GM12873 (cell line): ENCODE measurements around the gene INHA.

ENCODE experiments used
- CTCF ChIP-seq: IDR thresholded peaks from 2 replicates; pipeline ENCODE4 v1.5.1; 2012; ENCODE audit warnings: low read depth, mild to moderate bottlenecking, moderate library complexity, low read length, control low read depth; ENCODE audit not compliant: insufficient read depth; ENCODE audit errors: missing control alignments

The INHA gene

GRCh38 chr2:219538504-219538951, 33.6 kb upstream of the INHA start:
- no peak for TF ChIP-seq CTCF

GRCh38 chr2:219538956-219539788, 32.9 kb upstream of the INHA start:
- TF ChIP-seq CTCF, result no peak

- TF ChIP-seq CTCF, result no peak
Observed at GRCh38 chr2:219539926-219540678, 32.0 kb upstream of the INHA start.

GRCh38 chr2:219540784-219541504, 31.2 kb upstream of the INHA start:
- no peak for TF ChIP-seq CTCF

- peak; percentile 90 for TF ChIP-seq CTCF
Observed at GRCh38 chr2:219541611-219542180, 30.4 kb upstream of the INHA start.

GRCh38 chr2:219542931-219543595, 29.0 kb upstream of the INHA start:
- TF ChIP-seq CTCF, result no peak
